Lower leg skin (tissue), 3 donors: ENCODE results near the gene KIF5C.

ENCODE experiments used
- POLR2A ChIP-seq, 2 donors: fragments of 450-650 bp; IDR thresholded peaks; one replicate each; pipeline ENCODE4 v1.6.1; 2016 to 2017; ENCODE audit warnings: antibody characterized with exemption in 2 of 2, mild to moderate bottlenecking in 1 of 2, moderate library complexity in 1 of 2
- TF ChIP-seq, protein P1 (sequence below), 3 donors: fragments of 450-650 bp; IDR thresholded peaks; one replicate each; pipeline ENCODE4 v1.5.1; 2016; ENCODE audit warnings: antibody characterized with exemption in 3 of 3, mild to moderate bottlenecking in 3 of 3, moderate library complexity in 2 of 3

DNA sequence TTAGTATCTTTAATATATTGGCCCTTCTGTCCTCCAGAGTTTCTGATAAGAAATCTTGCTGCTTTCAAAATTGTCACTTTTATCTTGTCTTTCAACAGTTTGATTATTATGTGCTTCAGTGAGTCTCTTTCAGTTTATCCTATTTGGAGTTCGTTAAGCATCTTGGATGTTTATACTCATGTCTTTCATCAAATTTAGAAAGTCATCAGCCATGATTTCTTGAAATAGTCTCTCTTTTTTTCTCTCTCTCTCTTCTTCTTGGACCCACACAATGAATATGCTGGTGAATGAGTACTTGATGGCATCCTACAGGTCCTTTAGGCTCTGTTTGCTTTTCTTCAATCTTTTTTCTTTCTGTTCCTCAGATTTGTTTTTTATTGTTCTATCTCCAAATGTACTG, 26.9 kb upstream of the KIF5C start:
- TF ChIP-seq, protein P1, sequence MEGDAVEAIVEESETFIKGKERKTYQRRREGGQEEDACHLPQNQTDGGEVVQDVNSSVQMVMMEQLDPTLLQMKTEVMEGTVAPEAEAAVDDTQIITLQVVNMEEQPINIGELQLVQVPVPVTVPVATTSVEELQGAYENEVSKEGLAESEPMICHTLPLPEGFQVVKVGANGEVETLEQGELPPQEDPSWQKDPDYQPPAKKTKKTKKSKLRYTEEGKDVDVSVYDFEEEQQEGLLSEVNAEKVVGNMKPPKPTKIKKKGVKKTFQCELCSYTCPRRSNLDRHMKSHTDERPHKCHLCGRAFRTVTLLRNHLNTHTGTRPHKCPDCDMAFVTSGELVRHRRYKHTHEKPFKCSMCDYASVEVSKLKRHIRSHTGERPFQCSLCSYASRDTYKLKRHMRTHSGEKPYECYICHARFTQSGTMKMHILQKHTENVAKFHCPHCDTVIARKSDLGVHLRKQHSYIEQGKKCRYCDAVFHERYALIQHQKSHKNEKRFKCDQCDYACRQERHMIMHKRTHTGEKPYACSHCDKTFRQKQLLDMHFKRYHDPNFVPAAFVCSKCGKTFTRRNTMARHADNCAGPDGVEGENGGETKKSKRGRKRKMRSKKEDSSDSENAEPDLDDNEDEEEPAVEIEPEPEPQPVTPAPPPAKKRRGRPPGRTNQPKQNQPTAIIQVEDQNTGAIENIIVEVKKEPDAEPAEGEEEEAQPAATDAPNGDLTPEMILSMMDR (IDR thresholded peaks at IDR 0.05), result no peak
- no peak for TF ChIP-seq POLR2A (IDR thresholded peaks at IDR 0.05)
